ENCODE measurements around the gene GNG12.

Gene GNG12

GRCh38 chr1:67701876-67702275 is 131.4 kb downstream of the GNG12 start:
- no peak overlapping the region for H3K27ac ChIP-seq
- no peak for TF ChIP-seq CTCF (conservative IDR thresholded peaks at IDR 0.05)

GRCh38 chr1:67700692-67701410 is 132.4 kb downstream of the GNG12 start:
- TF ChIP-seq CTCF (conservative IDR thresholded peaks at IDR 0.05) = no peak
- no peak overlapping the region for H3K27ac ChIP-seq

- no peak for TF ChIP-seq CTCF (conservative IDR thresholded peaks at IDR 0.05)
- H3K27ac ChIP-seq = no peak overlapping the region
These were observed 133.0 kb downstream of the GNG12 start for GRCh38 chr1:67700220-67700619.

GRCh38 chr1:67696708-67697107 is 136.6 kb downstream of the GNG12 start:
- no peak overlapping the region for H3K27ac ChIP-seq
- TF ChIP-seq CTCF (conservative IDR thresholded peaks at IDR 0.05) = no peak

GRCh38 chr1:67695963-67696362 is 137.3 kb downstream of the GNG12 start:
- no peak overlapping the region for H3K27ac ChIP-seq
- no peak for TF ChIP-seq CTCF (conservative IDR thresholded peaks at IDR 0.05)

- no peak overlapping the region for H3K27ac ChIP-seq
- TF ChIP-seq CTCF (conservative IDR thresholded peaks at IDR 0.05) = no peak
These were observed 141.6 kb downstream of the GNG12 start for GRCh38 chr1:67691712-67692111.

- TF ChIP-seq CTCF (conservative IDR thresholded peaks at IDR 0.05) = no peak
- H3K27ac ChIP-seq = no peak overlapping the region
These were observed 142.9 kb downstream of the GNG12 start for GRCh38 chr1:67690411-67690810.
